PC-9 (cell line): Measurements from ENCODE around the gene XBP1.

ENCODE experiments used
- EZH2 ChIP-seq: fragments of 200-600 bp; sonication (generic); IDR thresholded peaks from 2 replicates; pipeline ENCODE4 v1.8.0; 2017; ENCODE audit warnings: antibody characterized with exemption, low read depth
- TF ChIP-seq, protein P1 (sequence below): fragments of 200-600 bp; sonication (generic); conservative IDR thresholded peaks from 2 replicates; pipeline ENCODE4 v1.6.1; 2017; ENCODE audit warnings: mixed run types, antibody characterized with exemption, mild to moderate bottlenecking, moderate library complexity

GRCh38 chr22:28813772-28814518 is 13.6 kb upstream of the XBP1 start:
- no peak for TF ChIP-seq EZH2
- TF ChIP-seq, protein P1, sequence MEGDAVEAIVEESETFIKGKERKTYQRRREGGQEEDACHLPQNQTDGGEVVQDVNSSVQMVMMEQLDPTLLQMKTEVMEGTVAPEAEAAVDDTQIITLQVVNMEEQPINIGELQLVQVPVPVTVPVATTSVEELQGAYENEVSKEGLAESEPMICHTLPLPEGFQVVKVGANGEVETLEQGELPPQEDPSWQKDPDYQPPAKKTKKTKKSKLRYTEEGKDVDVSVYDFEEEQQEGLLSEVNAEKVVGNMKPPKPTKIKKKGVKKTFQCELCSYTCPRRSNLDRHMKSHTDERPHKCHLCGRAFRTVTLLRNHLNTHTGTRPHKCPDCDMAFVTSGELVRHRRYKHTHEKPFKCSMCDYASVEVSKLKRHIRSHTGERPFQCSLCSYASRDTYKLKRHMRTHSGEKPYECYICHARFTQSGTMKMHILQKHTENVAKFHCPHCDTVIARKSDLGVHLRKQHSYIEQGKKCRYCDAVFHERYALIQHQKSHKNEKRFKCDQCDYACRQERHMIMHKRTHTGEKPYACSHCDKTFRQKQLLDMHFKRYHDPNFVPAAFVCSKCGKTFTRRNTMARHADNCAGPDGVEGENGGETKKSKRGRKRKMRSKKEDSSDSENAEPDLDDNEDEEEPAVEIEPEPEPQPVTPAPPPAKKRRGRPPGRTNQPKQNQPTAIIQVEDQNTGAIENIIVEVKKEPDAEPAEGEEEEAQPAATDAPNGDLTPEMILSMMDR: no peak
